GM12878 (cell line): ENCODE results near the gene KCTD16. TPM values are rescaled to one million over a fixed set of nuclear protein-coding genes. Genes with fewer than 3 reads are reported as not detected.

Experiments
- ATF7 ChIP-seq: fragments of 450-650 bp; IDR thresholded peaks from 2 replicates; pipeline ENCODE4 v1.6.1; 2016; ENCODE audit warnings: low read depth, mild to moderate bottlenecking
- CHD4 ChIP-seq: fragments of 200-600 bp; sonication (generic); IDR thresholded peaks from 2 replicates; pipeline ENCODE4 v1.6.1; 2016; ENCODE audit warnings: mild to moderate bottlenecking
- EZH2 ChIP-seq: IDR thresholded peaks from 2 replicates; pipeline ENCODE4 v1.6.1; 2012; ENCODE audit warnings: low read depth, mild to moderate bottlenecking, control low read depth, inconsistent platforms, low read length, borderline replicate concordance; ENCODE audit not compliant: control insufficient read depth
- FOS ChIP-seq: IDR thresholded peaks from 3 replicates; pipeline ENCODE4 v1.6.1; 2011; ENCODE audit warnings: borderline replicate concordance; ENCODE audit not compliant: insufficient read length; ENCODE audit errors: extremely low read depth
- FOXM1 ChIP-seq: IDR thresholded peaks from 2 replicates; pipeline ENCODE4 v1.6.1; 2012; ENCODE audit warnings: low read depth, mild to moderate bottlenecking, inconsistent platforms, low read length, moderate library complexity
- HCFC1 ChIP-seq: fragments of 150-350 bp; IDR thresholded peaks from 2 replicates; pipeline ENCODE4 v1.6.1; 2014; ENCODE audit warnings: low read length
- IKZF2 ChIP-seq, 2 experiments: fragments of 450-650 bp; IDR thresholded peaks; 2 replicates each; pipeline ENCODE4 v1.6.1; 2017; ENCODE audit warnings: mild to moderate bottlenecking in 2 of 2, moderate library complexity in 2 of 2
- MTA2 ChIP-seq: fragments of 450-650 bp; IDR thresholded peaks from 2 replicates; pipeline ENCODE4 v1.6.1; 2016; ENCODE audit warnings: low read depth, mild to moderate bottlenecking, moderate library complexity
- MTA3 ChIP-seq: IDR thresholded peaks from 2 replicates; pipeline ENCODE4 v1.6.1; 2012; ENCODE audit warnings: low read length, inconsistent platforms, borderline replicate concordance
- NFYA ChIP-seq: IDR thresholded peaks from 2 replicates; pipeline ENCODE4 v1.6.1; 2011; ENCODE audit warnings: low read depth, mild to moderate bottlenecking, low read length, improper control_type of control experiment, borderline replicate concordance
- NR2F1 ChIP-seq: fragments of 450-650 bp; conservative IDR thresholded peaks from 2 replicates; pipeline ENCODE4 v1.6.1; 2017; ENCODE audit warnings: mild to moderate bottlenecking
- PML ChIP-seq: IDR thresholded peaks from 2 replicates; pipeline ENCODE4 v1.6.1; 2012; ENCODE audit warnings: low read length, inconsistent platforms
- POLR2AphosphoS5 ChIP-seq: IDR thresholded peaks from 2 replicates; pipeline ENCODE4 v1.6.1; 2011; ENCODE audit warnings: mild to moderate bottlenecking, low read length, inconsistent platforms
- RB1 ChIP-seq: fragments of 450-650 bp; formaldehyde crosslinking; IDR thresholded peaks from 2 replicates; pipeline ENCODE4 v1.6.1; 2017; ENCODE audit warnings: mild to moderate bottlenecking, borderline replicate concordance
- RBBP5 ChIP-seq: fragments of 200-600 bp; sonication (generic); conservative IDR thresholded peaks from 2 replicates; pipeline ENCODE4 v1.6.1; 2016
- RELA ChIP-seq: fragments of 450-650 bp; IDR thresholded peaks from 2 replicates; pipeline ENCODE4 v1.8.0; 2014; ENCODE audit warnings: borderline replicate concordance; ENCODE audit not compliant: partially characterized antibody
- RFX5 ChIP-seq: IDR thresholded peaks from 2 replicates; pipeline ENCODE4 v1.6.1; 2011; ENCODE audit warnings: low read depth, low read length, improper control_type of control experiment
- SIN3A ChIP-seq: IDR thresholded peaks from 2 replicates; pipeline ENCODE4 v1.6.1; 2012; ENCODE audit warnings: low read depth, low read length, improper control_type of control experiment
- SMAD1 ChIP-seq: fragments of 450-650 bp; IDR thresholded peaks from 2 replicates; pipeline ENCODE4 v1.6.1; 2018; ENCODE audit warnings: mild to moderate bottlenecking, low read depth; ENCODE audit not compliant: partially characterized antibody
- SUPT20H ChIP-seq: IDR thresholded peaks from 2 replicates; pipeline ENCODE4 v1.6.1; 2011; ENCODE audit warnings: low read depth, mild to moderate bottlenecking, low read length, moderate library complexity, borderline replicate concordance; ENCODE audit not compliant: control insufficient read depth
- SUZ12 ChIP-seq: fragments of 200-600 bp; sonication (generic); IDR thresholded peaks from one replicate; pipeline ENCODE4 v1.6.1; 2018; ENCODE audit warnings: antibody characterized with exemption, mild to moderate bottlenecking; ENCODE audit not compliant: unreplicated experiment
- TAF1 ChIP-seq: IDR thresholded peaks from 2 replicates; pipeline ENCODE4 v1.6.1; 2011; ENCODE audit warnings: mild to moderate bottlenecking, low read depth, low read length, borderline replicate concordance
- ZNF24 ChIP-seq: fragments of 450-650 bp; IDR thresholded peaks from 2 replicates; pipeline ENCODE4 v1.6.1; 2017; ENCODE audit warnings: antibody characterized with exemption, mild to moderate bottlenecking
- ZNF384 ChIP-seq: IDR thresholded peaks from 2 replicates; pipeline ENCODE4 v1.6.1; 2012; ENCODE audit warnings: low read depth, mild to moderate bottlenecking, low read length, improper control_type of control experiment, borderline replicate concordance
- polyA plus RNA-seq, 11 experiments: library from polyadenylated mRNA; depleted of rRNA in 4 of 11; unstranded in 6 of 11; stranded (reverse) in 5 of 11; fragments of >200 nt; fragmentation: Nextera tagmentation in 4 of 11; fragmentation: Illumina TruSeq in 1 of 11; extraction: Ambion mirVana in 4 of 11; extraction: Trizol in 1 of 11; gene quantifications; 1 replicate in 1 of 11; 2 replicates in 10 of 11; pipeline versions ENCODE4 v1.2.1 to v1.2.3, GENCODE V29; 2011 to 2016; ENCODE audit warnings: inconsistent platforms in 2 of 11, missing spikeins in 2 of 11, low read depth in 1 of 11
- total RNA-seq, 4 experiments: library from RNA; depleted of rRNA in 3 of 4; stranded (reverse); fragments of >200 nt in 3 of 4; fragmentation: Illumina TruSeq in 1 of 4; extraction: Trizol in 1 of 4; gene quantifications; 2 replicates each; pipeline versions ENCODE4 v1.2.1 to v1.2.3, GENCODE V29; 2013 to 2021
- TF ChIP-seq, protein P1 (sequence below): IDR thresholded peaks from 2 replicates; pipeline ENCODE4 v1.6.1; 2011; ENCODE audit warnings: borderline replicate concordance, low read depth, mild to moderate bottlenecking, moderate library complexity, mixed read lengths, low read length; ENCODE audit not compliant: insufficient read depth; ENCODE audit errors: extremely low read length
- TF ChIP-seq, protein P2 (sequence below): fragments of 450-650 bp; IDR thresholded peaks from 2 replicates; pipeline ENCODE4 v1.6.1; 2017; ENCODE audit warnings: low read depth, mild to moderate bottlenecking, moderate library complexity
- TF ChIP-seq, protein P3 (sequence below): fragments of 450-650 bp; IDR thresholded peaks from 2 replicates; pipeline ENCODE4 v1.6.1; 2016; ENCODE audit warnings: mild to moderate bottlenecking
- TF ChIP-seq, protein P4 (sequence below): IDR thresholded peaks from 2 replicates; pipeline ENCODE4 v1.6.1; 2011; ENCODE audit warnings: low read depth, low read length, improper control_type of control experiment, borderline replicate concordance

KCTD16 gene
- total and polyA plus RNA-seq, 10 of the 15 experiments (the other 5 are each of a cell fraction or from before 2014, with no cell fraction given): 0.03 to 0.10 (median 0.06) TPM; not detected in 3

DNA sequence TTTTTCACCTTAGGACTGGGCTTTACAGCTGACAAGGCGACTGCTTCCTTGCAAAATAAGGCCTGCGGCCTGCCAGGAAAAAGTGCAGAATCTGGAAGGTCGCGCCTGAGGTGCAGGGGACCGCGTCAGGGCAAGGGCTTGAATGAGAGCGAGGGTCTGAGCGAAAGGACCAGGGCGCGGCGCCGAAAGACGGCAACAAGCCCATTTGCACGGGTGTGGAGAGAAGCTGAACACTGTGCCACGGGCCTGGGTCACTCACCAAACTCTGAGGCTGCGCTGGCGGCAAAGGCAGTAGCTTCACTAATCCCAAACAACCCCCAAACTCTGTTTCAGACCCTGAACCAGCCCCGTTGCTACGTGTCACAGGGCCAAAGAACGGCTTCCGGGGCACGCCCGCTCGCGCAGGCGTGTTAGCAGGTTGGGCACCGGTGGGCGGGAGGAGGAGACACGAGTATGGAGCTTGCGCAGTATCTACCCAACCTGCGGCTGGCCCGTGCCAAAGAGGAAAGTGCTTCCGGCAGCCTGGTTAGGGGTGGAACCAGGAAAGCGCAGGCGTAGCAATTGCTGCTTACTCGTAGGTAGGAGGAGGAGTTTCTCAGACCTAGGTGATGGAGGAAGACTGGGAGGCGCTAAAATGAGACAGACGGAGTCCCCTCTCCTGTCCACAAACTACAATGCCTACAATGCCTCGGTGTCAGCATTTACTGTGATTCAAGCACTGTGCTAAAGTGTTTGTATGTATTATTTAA is at the start of gene KCTD16, which contains the start of gene YIPF5 (continued):
- TF ChIP-seq MTA2: peak; percentile 67
- TF ChIP-seq TAF1: no peak; the same call in 1 of the 2 replicates
- no peak for TF ChIP-seq FOXM1
- TF ChIP-seq SIN3A: peak; percentile 75; the same call in 1 of the 2 replicates
- peak; percentile 68; the same call in 1 of the 2 replicates for TF ChIP-seq PML
- no peak for TF ChIP-seq SUZ12
- peak; percentile 34; the same call in 1 of the 2 replicates for TF ChIP-seq RB1
- TF ChIP-seq SMAD1: no peak
- TF ChIP-seq POLR2AphosphoS5: peak; percentile 88
- TF ChIP-seq NFYA: no peak
- TF ChIP-seq, protein P1, sequence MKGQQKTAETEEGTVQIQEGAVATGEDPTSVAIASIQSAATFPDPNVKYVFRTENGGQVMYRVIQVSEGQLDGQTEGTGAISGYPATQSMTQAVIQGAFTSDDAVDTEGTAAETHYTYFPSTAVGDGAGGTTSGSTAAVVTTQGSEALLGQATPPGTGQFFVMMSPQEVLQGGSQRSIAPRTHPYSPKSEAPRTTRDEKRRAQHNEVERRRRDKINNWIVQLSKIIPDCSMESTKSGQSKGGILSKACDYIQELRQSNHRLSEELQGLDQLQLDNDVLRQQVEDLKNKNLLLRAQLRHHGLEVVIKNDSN: no peak
- TF ChIP-seq, protein P2, sequence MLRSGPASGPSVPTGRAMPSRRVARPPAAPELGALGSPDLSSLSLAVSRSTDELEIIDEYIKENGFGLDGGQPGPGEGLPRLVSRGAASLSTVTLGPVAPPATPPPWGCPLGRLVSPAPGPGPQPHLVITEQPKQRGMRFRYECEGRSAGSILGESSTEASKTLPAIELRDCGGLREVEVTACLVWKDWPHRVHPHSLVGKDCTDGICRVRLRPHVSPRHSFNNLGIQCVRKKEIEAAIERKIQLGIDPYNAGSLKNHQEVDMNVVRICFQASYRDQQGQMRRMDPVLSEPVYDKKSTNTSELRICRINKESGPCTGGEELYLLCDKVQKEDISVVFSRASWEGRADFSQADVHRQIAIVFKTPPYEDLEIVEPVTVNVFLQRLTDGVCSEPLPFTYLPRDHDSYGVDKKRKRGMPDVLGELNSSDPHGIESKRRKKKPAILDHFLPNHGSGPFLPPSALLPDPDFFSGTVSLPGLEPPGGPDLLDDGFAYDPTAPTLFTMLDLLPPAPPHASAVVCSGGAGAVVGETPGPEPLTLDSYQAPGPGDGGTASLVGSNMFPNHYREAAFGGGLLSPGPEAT: peak; percentile 27; the same call in 1 of the 2 replicates
- TF ChIP-seq MTA3: no peak
- no peak for TF ChIP-seq RELA
- no peak for TF ChIP-seq RBBP5
- no peak for TF ChIP-seq ZNF24
- TF ChIP-seq CHD4: no peak
- TF ChIP-seq ZNF384: no peak
- TF ChIP-seq FOS: no peak
- TF ChIP-seq ATF7: peak; percentile 27; the same call in 1 of the 2 replicates
- TF ChIP-seq RFX5: no peak
- TF ChIP-seq SUPT20H: no peak
- TF ChIP-seq IKZF2 (IDR thresholded peaks at IDR 0.05): no peak
- TF ChIP-seq, protein P3, sequence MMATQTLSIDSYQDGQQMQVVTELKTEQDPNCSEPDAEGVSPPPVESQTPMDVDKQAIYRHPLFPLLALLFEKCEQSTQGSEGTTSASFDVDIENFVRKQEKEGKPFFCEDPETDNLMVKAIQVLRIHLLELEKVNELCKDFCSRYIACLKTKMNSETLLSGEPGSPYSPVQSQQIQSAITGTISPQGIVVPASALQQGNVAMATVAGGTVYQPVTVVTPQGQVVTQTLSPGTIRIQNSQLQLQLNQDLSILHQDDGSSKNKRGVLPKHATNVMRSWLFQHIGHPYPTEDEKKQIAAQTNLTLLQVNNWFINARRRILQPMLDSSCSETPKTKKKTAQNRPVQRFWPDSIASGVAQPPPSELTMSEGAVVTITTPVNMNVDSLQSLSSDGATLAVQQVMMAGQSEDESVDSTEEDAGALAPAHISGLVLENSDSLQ: peak; percentile 51; the same call in 1 of the 2 replicates
- TF ChIP-seq HCFC1: no peak; the same call in 1 of the 2 replicates
- TF ChIP-seq NR2F1: peak; percentile 75
- TF ChIP-seq, protein P4, sequence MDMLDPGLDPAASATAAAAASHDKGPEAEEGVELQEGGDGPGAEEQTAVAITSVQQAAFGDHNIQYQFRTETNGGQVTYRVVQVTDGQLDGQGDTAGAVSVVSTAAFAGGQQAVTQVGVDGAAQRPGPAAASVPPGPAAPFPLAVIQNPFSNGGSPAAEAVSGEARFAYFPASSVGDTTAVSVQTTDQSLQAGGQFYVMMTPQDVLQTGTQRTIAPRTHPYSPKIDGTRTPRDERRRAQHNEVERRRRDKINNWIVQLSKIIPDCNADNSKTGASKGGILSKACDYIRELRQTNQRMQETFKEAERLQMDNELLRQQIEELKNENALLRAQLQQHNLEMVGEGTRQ: no peak
- no peak for TF ChIP-seq EZH2
